SJSA1 (cell line): Measurements from ENCODE around the gene TXLNG. TPM values are rescaled to one million over a fixed set of nuclear protein-coding genes. Genes with fewer than 3 reads are reported as not detected.
"Not testable (repeated sequence)": the region's sequence is repeated elsewhere in the genome, so short reads cannot be mapped to it uniquely, and the experiment has no call there.

Experiments used
- DNase-seq, 2 experiments: peaks; one replicate each; pipeline ENCODE4 v3.0.0-alpha.2; 2015 to 2020; ENCODE audit warnings: low spot score in 2 of 2, low read depth in 1 of 2
- H3K27ac ChIP-seq: fragments of 250-450 bp; sonication (Bioruptor Pico); 2 replicates; pipeline ENCODE4 v1.5.1; 2020; ENCODE audit warnings: mild to moderate bottlenecking, moderate library complexity
- H3K27me3 ChIP-seq: fragments of 250-450 bp; sonication (Bioruptor Pico); replicated peaks from 2 replicates; pipeline ENCODE4 v1.5.1; 2020; ENCODE audit warnings: mild to moderate bottlenecking, moderate library complexity
- H3K36me3 ChIP-seq: fragments of 250-450 bp; sonication (Bioruptor Pico); 2 replicates; pipeline ENCODE4 v1.5.1; 2020; ENCODE audit warnings: mild to moderate bottlenecking
- H3K4me1 ChIP-seq: fragments of 250-450 bp; sonication (Bioruptor Pico); replicated peaks from 2 replicates; pipeline ENCODE4 v1.6.1; 2021; ENCODE audit warnings: mild to moderate bottlenecking
- H3K4me3 ChIP-seq: fragments of 250-450 bp; sonication (Bioruptor Pico); 2 replicates; pipeline ENCODE4 v1.5.1; 2020; ENCODE audit warnings: mild to moderate bottlenecking
- H3K9me3 ChIP-seq: fragments of 250-450 bp; sonication (Bioruptor Pico); replicated peaks from 2 replicates; pipeline ENCODE4 v1.5.1; 2020; ENCODE audit warnings: mild to moderate bottlenecking
- total RNA-seq: library from RNA; depleted of rRNA; stranded (reverse); fragments of >200 nt; shearing (Covaris generic); gene quantifications from 2 replicates; pipeline ENCODE4 v1.2.3, GENCODE V29; 2014

TXLNG gene
- total RNA-seq, 1 experiment from 2014 or later, result 6.2 TPM

DNA sequence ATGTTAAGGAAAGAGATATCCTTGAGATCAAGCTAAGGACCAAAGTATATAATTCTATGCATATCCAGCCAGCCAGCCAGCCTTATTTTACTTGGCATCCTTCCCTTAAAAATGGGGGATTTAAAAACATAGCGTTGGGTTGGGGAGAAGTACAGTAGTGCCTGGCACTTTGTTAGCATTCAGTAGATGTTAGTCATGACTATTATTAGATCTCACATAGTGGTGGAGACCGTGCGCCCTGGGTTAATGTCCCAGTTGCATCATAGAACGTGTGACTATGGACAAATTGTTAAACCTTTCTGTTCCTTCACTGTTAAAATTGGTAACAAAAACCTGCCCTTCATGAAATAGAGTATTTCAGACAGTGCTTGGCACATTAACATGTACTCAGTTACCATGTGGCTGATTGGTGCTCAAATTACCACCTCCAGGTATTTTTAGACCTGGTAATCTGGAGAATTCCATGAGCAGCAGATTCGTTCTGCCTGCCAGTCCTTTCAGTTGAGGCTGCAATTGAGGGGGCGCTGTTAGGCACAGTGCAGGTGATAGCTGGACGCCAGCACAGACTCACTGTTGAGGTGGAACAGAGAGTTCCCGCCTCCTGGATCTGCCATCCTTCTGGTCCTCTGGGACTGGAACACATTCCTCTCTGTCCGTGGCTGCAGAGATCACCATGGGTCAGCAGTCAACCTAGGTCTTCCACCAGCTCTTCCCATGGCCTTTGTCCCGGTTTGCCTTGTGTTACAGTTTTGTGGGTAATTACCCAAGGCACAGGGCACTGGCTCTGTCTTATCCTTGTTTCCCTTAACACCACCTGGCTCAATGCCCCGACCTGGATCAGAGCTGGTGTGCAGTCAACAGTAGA is 52.2 kb downstream of the TXLNG start:
- DNase-seq, result peak; percentile 55 to 58
- H3K36me3 ChIP-seq, result peaks cover 26% of the 10 kb centered on the region
- H3K27me3 ChIP-seq, result no peaks in the 10 kb centered on the region
- H3K4me3 ChIP-seq, result no peak overlapping the region
- peaks cover 27% of the 10 kb centered on the region for H3K4me1 ChIP-seq
- H3K27ac ChIP-seq, result peak overlapping the region; percentile 79
- H3K9me3 ChIP-seq, result no peaks in the 10 kb centered on the region

DNA sequence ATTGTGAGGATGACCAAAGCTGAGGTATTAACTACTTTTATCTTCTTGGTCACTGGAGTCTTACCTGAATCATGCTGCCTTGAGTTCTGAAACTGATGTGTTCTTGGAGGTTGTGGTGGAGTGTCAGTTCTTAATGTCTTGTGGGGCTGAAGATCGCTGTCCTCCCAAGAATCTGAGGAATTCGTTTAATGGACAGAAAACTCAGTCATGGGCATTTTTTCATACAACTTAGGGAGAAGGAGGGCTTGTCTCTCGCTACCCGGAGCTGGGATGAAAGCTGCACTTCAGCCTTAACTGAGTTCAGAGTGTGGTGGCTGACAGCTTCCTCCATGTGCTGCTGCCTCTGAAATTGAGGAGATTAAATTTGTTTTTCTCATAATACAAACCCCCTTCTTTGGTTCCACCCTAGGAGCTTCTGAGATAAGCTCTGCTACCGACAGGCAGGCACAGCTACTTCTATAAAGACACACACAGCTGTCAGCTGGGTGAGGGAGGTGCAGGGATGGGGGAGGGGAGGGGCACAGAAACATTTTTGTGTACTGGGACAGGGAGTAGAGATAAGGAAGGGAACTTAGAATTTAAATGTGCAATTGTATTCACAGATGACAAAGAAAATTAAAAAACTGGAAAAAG is 53.1 kb downstream of the TXLNG start:
- H3K27ac ChIP-seq, result peak overlapping the region; percentile 79
- H3K4me3 ChIP-seq, result no peak overlapping the region
- DNase-seq, result peak in 1 of 2 experiments; percentile 30
- H3K4me1 ChIP-seq, result peaks cover 27% of the 10 kb centered on the region
- peaks cover 32% of the 10 kb centered on the region for H3K36me3 ChIP-seq
- H3K9me3 ChIP-seq, result no peaks in the 10 kb centered on the region
- no peaks in the 10 kb centered on the region for H3K27me3 ChIP-seq

DNA sequence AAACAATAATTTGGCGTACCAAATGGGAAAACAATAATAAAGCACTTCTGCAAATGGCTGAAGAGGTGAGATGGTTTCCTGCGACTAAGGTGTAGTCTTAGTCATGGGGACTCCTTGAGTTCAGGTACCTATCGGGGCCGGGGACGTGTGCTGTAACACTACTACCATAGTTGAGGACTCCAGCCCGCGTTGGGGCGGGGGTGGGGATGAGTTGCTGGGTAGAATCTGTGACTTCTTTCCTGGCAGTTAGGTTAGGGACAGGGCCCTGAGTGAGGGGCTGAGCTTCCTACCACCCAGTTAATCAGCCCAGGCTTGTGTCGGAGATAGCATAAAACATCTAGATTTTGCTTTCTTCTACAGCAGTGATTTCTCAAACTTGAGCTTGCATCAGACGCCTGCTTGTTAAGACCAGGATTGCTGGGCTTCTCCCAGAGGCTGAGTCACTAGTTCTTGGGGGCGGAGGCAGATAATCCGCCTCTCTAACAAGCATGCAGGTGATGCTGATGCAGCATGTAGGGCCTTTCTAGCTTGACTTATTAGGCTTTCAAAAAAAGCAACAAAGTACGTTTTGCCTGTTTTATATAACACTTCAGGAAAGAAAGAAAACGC is 53.7 kb downstream of the TXLNG start:
- no peaks in the 10 kb centered on the region for H3K9me3 ChIP-seq
- peaks cover 38% of the 10 kb centered on the region for H3K36me3 ChIP-seq
- no peak overlapping the region for H3K4me3 ChIP-seq
- H3K27me3 ChIP-seq, result no peaks in the 10 kb centered on the region
- H3K4me1 ChIP-seq, result peaks cover 27% of the 10 kb centered on the region
- no peak overlapping the region for H3K27ac ChIP-seq
- DNase-seq, result peak; percentile 7 to 44

DNA sequence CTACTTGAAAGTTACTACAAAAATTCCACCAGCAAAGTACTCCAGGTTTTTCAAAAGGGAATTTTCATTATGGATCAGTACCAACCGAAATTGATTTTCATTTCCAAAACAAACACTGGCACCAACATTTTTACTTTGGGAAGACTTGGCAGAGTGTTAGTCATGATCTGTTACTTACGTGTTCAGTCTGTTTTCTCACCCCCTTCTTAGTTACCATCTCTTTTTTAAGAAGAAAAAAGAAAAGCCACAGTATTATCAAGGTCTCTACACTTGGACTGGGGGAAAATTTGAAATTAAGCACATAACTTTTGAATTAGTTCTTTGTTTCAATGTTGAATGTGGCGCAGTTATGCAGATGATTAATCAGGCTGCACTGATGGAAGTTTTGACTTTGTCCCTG is 56.4 kb downstream of the TXLNG start:
- H3K9me3 ChIP-seq, result no peaks in the 10 kb centered on the region
- no peak overlapping the region for H3K27ac ChIP-seq
- peaks cover 59% of the 10 kb centered on the region for H3K36me3 ChIP-seq
- H3K4me1 ChIP-seq, result peaks cover 26% of the 10 kb centered on the region
- DNase-seq, result no peak
- H3K4me3 ChIP-seq, result no peak overlapping the region
- no peaks in the 10 kb centered on the region for H3K27me3 ChIP-seq

GRCh38 chrX:16843208-16843909 is 57.1 kb downstream of the TXLNG start:
- no peak for DNase-seq
- Histone ChIP-seq H3K4me1 (peaks cover 19% of the 10 kb centered on the region), H3K36me3 (peaks cover 65% of the 10 kb centered on the region), H3K9me3 (no peaks in the 10 kb centered on the region), H3K27ac (no peak overlapping the region), H3K27me3 (no peaks in the 10 kb centered on the region), H3K4me3 (no peak overlapping the region)

- Histone ChIP-seq H3K4me3 (no peak overlapping the region), H3K4me1 (no peaks in the 10 kb centered on the region), H3K9me3 (no peaks in the 10 kb centered on the region), H3K27me3 (no peaks in the 10 kb centered on the region), H3K36me3 (peaks cover 69% of the 10 kb centered on the region), H3K27ac (no peak overlapping the region)
- DNase-seq, result no peak
Observed at GRCh38 chrX:16845686-16846085, 59.4 kb downstream of the TXLNG start.

GRCh38 chrX:16848541-16848940 is 62.3 kb downstream of the TXLNG start:
- no peak overlapping the region for H3K27ac ChIP-seq

GRCh38 chrX:16851421-16851820 is 65.2 kb downstream of the TXLNG start:
- DNase-seq, result no peak
- no peaks in the 10 kb centered on the region for H3K9me3 ChIP-seq
- H3K36me3 ChIP-seq, result peaks cover 60% of the 10 kb centered on the region
- no peak overlapping the region for H3K27ac ChIP-seq
- no peak overlapping the region for H3K4me3 ChIP-seq
- H3K4me1 ChIP-seq, result peaks cover 4% of the 10 kb centered on the region
- H3K27me3 ChIP-seq, result no peaks in the 10 kb centered on the region

More at GRCh38 chrX:16848541-16848940, 62.3 kb downstream of the TXLNG start:
- no peaks in the 10 kb centered on the region for H3K4me1 ChIP-seq
- H3K9me3 ChIP-seq, result no peaks in the 10 kb centered on the region
- H3K4me3 ChIP-seq, result no peak overlapping the region
- peaks cover 73% of the 10 kb centered on the region for H3K36me3 ChIP-seq
- no peak for DNase-seq
- H3K27me3 ChIP-seq, result no peaks in the 10 kb centered on the region

DNA sequence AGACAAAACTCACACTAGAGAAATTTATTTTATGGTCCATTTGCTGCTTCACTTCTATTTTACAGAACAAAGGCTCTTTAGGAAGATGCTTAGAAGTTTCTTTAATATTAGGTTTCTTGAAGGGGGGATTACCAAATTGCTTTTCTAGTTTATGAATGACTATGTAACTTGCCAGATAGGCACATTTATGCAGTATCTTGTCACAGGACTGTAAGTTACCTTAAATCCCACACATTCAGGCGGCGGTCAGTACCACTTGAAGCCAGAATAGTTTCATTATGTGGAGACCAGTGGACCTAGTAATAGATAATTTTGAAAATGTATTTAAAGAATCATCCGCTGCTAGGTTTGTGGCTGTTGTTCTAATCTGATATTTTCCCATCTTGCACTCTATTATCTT is 65.6 kb downstream of the TXLNG start:
- H3K4me1 ChIP-seq, result peaks cover 5% of the 10 kb centered on the region
- DNase-seq, result no peak
- H3K9me3 ChIP-seq, result no peaks in the 10 kb centered on the region
- no peaks in the 10 kb centered on the region for H3K27me3 ChIP-seq
- no peak overlapping the region for H3K4me3 ChIP-seq
- H3K36me3 ChIP-seq, result peaks cover 60% of the 10 kb centered on the region
- H3K27ac ChIP-seq, result no peak overlapping the region

DNA sequence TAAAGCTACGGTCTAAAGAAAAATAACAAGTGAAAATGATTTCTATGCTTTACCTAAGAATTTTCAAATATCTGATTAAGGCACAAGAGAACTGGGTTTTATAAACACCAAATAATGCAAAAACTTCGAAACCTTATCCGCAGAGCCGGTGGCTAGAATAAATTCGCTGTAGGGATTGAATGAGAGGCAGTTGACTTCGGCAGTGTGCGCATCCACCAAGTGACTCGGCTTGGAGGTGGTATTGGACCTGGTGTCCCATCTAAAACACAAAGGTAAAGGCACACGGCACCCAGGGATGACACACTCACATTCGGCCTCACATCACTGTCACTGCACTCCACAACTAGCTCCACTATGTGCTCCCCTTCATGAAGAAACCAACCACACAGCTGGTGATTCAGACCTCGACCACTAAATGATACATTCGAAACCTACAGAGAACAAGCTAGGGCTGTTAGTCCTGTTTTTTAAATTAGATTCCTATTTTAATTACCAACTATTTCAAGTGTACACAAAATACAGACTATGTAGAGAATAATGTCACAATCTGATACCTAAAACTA is 66.4 kb downstream of the TXLNG start:
- Histone ChIP-seq H3K4me1 (peaks cover 5% of the 10 kb centered on the region), H3K9me3 (no peaks in the 10 kb centered on the region), H3K27ac (no peak overlapping the region), H3K4me3 (no peak overlapping the region), H3K36me3 (peaks cover 65% of the 10 kb centered on the region), H3K27me3 (no peaks in the 10 kb centered on the region)
- no peak for DNase-seq

GRCh38 chrX:16853537-16853936 is 67.3 kb downstream of the TXLNG start:
- H3K4me3 ChIP-seq, result no peak overlapping the region
- H3K27me3 ChIP-seq, result no peaks in the 10 kb centered on the region
- H3K27ac ChIP-seq, result no peak overlapping the region
- H3K4me1 ChIP-seq, result peaks cover 5% of the 10 kb centered on the region
- no peaks in the 10 kb centered on the region for H3K9me3 ChIP-seq
- no peak for DNase-seq
- H3K36me3 ChIP-seq, result peaks cover 65% of the 10 kb centered on the region

DNA sequence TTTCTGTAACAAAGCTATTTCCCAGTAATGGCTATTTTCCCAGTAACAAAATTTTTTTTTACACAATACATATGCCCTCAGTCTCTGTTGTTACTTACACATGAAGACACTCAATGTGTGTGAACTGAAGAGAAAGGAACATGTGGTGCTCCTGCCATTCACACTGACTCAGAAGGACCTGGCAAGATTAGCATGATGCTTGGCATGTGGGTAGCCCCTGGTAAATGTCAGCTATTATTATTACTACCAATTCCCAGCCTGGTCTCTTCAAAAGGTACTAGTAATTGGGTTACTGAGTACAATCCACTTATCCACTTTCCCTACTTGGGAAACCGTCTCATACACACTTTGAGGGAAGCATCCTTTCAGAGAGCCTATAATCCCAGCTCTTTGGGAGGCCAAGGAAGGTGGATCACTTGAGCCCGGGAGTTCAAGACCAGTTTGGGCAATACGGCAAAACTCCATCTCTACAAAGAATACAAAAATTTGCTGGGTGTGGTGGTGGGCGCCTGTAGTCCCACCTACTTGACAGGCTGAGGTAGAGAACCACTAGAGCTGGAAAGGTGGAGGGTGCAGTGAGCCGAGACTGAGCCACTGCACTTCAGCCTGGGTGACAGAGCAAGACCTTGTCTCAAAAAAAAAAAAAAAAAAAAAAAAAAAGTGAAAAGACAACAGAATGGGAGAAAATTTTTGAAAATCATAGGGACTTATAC is 69.3 kb downstream of the TXLNG start:
- no peak for DNase-seq
- H3K9me3 ChIP-seq, result no peaks in the 10 kb centered on the region
- H3K27ac ChIP-seq, result no peak overlapping the region
- H3K27me3 ChIP-seq, result no peaks in the 10 kb centered on the region
- peaks cover 66% of the 10 kb centered on the region for H3K36me3 ChIP-seq
- peaks cover 5% of the 10 kb centered on the region for H3K4me1 ChIP-seq
- H3K4me3 ChIP-seq, result no peak overlapping the region

DNA sequence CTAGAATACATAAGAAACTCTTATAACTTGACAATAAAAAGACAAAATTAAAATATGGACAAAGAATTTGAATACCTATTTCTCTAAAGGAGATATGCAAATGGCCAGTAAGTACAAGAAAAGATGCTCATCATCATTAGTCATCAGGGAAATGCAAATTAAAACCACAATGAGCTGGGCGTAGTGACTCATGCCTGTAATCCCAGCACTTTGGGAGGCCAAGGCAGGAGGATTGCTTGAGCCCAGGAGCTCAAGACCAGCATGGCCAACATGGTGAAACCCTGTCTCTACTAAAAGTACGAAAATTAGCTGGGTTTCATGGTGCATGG is 69.8 kb downstream of the TXLNG start:
- H3K9me3 ChIP-seq, result not testable (repeated sequence)
- Histone ChIP-seq H3K36me3 (peaks cover 70% of the 10 kb centered on the region), H3K27ac (peak overlapping the region; percentile 26; the same call in 1 of the 2 replicates)

More for the DNA sequence above, 69.8 kb downstream of the TXLNG start:
- peak in 1 of 2 experiments; percentile 48 for DNase-seq
- not testable (repeated sequence) for H3K27me3 ChIP-seq, H3K4me3 ChIP-seq, H3K4me1 ChIP-seq
